GM23248 (cell line): Measurements from ENCODE around the gene INPP5D. TPM values are rescaled to one million over a fixed set of nuclear protein-coding genes. Genes with fewer than 3 reads are reported as not detected.

Experiments used
- DNase-seq: peaks from one replicate; pipeline ENCODE4 v3.0.0-alpha.2; 2015
- H2AFZ ChIP-seq: fragments of 200-600 bp; sonication (generic); 2 replicates; pipeline ENCODE4 v1.6.1; 2016; ENCODE audit warnings: antibody characterized with exemption
- H3F3A ChIP-seq: fragments of 200-600 bp; sonication (generic); 2 replicates; pipeline ENCODE4 v1.6.1; 2016; ENCODE audit warnings: mild to moderate bottlenecking, antibody characterized with exemption, mixed run types; ENCODE audit not compliant: insufficient read depth
- H3K27ac ChIP-seq: fragments of 200-600 bp; sonication (generic); 2 replicates; pipeline ENCODE4 v1.5.1; 2016; ENCODE audit warnings: mild to moderate bottlenecking
- H3K27me3 ChIP-seq: fragments of 200-600 bp; sonication (generic); replicated peaks from 2 replicates; pipeline ENCODE4 v1.6.1; 2016; ENCODE audit warnings: mild to moderate bottlenecking; ENCODE audit not compliant: insufficient read depth
- H3K36me3 ChIP-seq: fragments of 200-600 bp; sonication (generic); 2 replicates; pipeline ENCODE4 v1.6.1; 2016; ENCODE audit warnings: low read depth, mild to moderate bottlenecking
- H3K4me1 ChIP-seq: fragments of 200-600 bp; sonication (generic); 2 replicates; pipeline ENCODE4 v1.6.1; 2016; ENCODE audit warnings: mild to moderate bottlenecking; ENCODE audit not compliant: insufficient read depth
- H3K4me2 ChIP-seq: fragments of 200-600 bp; sonication (generic); one replicate; pipeline ENCODE4 v1.6.1; 2016; ENCODE audit warnings: mild to moderate bottlenecking; ENCODE audit not compliant: unreplicated experiment
- H3K4me3 ChIP-seq: fragments of 200-600 bp; sonication (generic); 2 replicates; pipeline ENCODE4 v1.5.1; 2016; ENCODE audit warnings: mild to moderate bottlenecking
- H3K79me2 ChIP-seq: fragments of 200-600 bp; sonication (generic); 2 replicates; pipeline ENCODE4 v1.6.1; 2016; ENCODE audit warnings: mild to moderate bottlenecking; ENCODE audit not compliant: insufficient read depth
- H3K9ac ChIP-seq: fragments of 200-600 bp; sonication (generic); 2 replicates; pipeline ENCODE4 v1.6.1; 2016; ENCODE audit warnings: mild to moderate bottlenecking
- H3K9me2 ChIP-seq: fragments of 200-600 bp; sonication (generic); 2 replicates; pipeline ENCODE4 v1.6.1; 2016; ENCODE audit warnings: mixed run types, mild to moderate bottlenecking, moderate library complexity; ENCODE audit not compliant: insufficient read depth
- H3K9me3 ChIP-seq: fragments of 200-600 bp; sonication (generic); one replicate; pipeline ENCODE4 v1.6.1; 2017; ENCODE audit warnings: low read depth
- H4K20me1 ChIP-seq: fragments of 200-600 bp; sonication (generic); 2 replicates; pipeline ENCODE4 v1.6.0; 2016; ENCODE audit not compliant: insufficient read depth
- EZH2 ChIP-seq: fragments of 200-600 bp; sonication (generic); IDR thresholded peaks from 2 replicates; pipeline ENCODE4 v1.6.1; 2018; ENCODE audit warnings: antibody characterized with exemption, mild to moderate bottlenecking; ENCODE audit not compliant: insufficient read depth, poor library complexity, severe bottlenecking
- EZH2phosphoT487 ChIP-seq: fragments of 200-600 bp; sonication (generic); IDR thresholded peaks from 2 replicates; pipeline ENCODE4 v1.6.1; 2018; ENCODE audit warnings: antibody characterized with exemption, moderate library complexity, mild to moderate bottlenecking, low read depth; ENCODE audit not compliant: insufficient read depth
- WGBS, 2 experiments: methylation state at CpG; one replicate each; pipeline ENCODE4 v1.1.6; 2015 to 2017; ENCODE audit warnings: low lambda C conversion rate in 2 of 2, low coverage in 1 of 2; ENCODE audit errors: missing lambda C conversion rate in 2 of 2; 5-methylcytosine and 5-hydroxymethylcytosine counted together
- in situ Hi-C: fragments of 300-500 bp; cut with MboI; formaldehyde crosslinking; loops from 2 replicates; pipeline ENCODE4 v1.15.0; 2020
- polyA plus RNA-seq: library from polyadenylated mRNA; unstranded; fragments of >200 nt; fragmentation: Nextera tagmentation; extraction: Ambion mirVana; gene quantifications from 2 replicates; pipeline ENCODE4 v1.2.1, GENCODE V29; 2016
- total RNA-seq: library from RNA; depleted of rRNA; stranded (reverse); fragments of >200 nt; shearing (Covaris generic); gene quantifications from 2 replicates; pipeline ENCODE4 v1.2.3, GENCODE V29; 2014

Gene INPP5D
- total and polyA plus RNA-seq, 2 experiments from 2014 or later, result 0.23 TPM; not detected in 1

- in situ Hi-C loops, result no loop called here
- H3K4me2 ChIP-seq, result no peak overlapping the region
- TF ChIP-seq EZH2phosphoT487 (no peak), EZH2 (no peak)
- peaks cover 26% of the 10 kb centered on the region; the same call in 1 of the 2 replicates for H3K27me3 ChIP-seq
- H3K27ac ChIP-seq, result no peak overlapping the region
- DNase-seq, result no peak
- no peaks in the 10 kb centered on the region for H4K20me1 ChIP-seq
- no peaks in the 10 kb centered on the region for H3K9me2 ChIP-seq
- H3K36me3 ChIP-seq, result no peaks in the 10 kb centered on the region
- no peaks in the 10 kb centered on the region for H3K79me2 ChIP-seq
- no peaks in the 10 kb centered on the region for H3K9me3 ChIP-seq
- 49 to 55% methylated on average over 7 to 8 of the region's 8 CpGs for WGBS, 2 experiments
- peaks cover 4% of the 10 kb centered on the region; the same call in 1 of the 2 replicates for H3K4me1 ChIP-seq
- no peak overlapping the region for H2AFZ ChIP-seq
- H3F3A ChIP-seq, result no peaks in the 10 kb centered on the region
- no peak overlapping the region for H3K4me3 ChIP-seq
- H3K9ac ChIP-seq, result no peak overlapping the region
Measured at GRCh38 chr2:233088972-233089345, 28.8 kb downstream of the INPP5D start.

- Histone ChIP-seq H2AFZ (no peak overlapping the region), H3K27ac (no peak overlapping the region), H3K4me3 (no peak overlapping the region), H3K9me2 (no peaks in the 10 kb centered on the region), H4K20me1 (no peaks in the 10 kb centered on the region), H3K9ac (no peak overlapping the region), H3K79me2 (no peaks in the 10 kb centered on the region), H3K36me3 (no peaks in the 10 kb centered on the region), H3K27me3 (peaks cover 25% of the 10 kb centered on the region; the same call in 1 of the 2 replicates), H3K9me3 (no peaks in the 10 kb centered on the region), H3K4me1 (peaks cover 4% of the 10 kb centered on the region; the same call in 1 of the 2 replicates), H3F3A (no peaks in the 10 kb centered on the region), H3K4me2 (no peak overlapping the region)
- no peak for DNase-seq
- in situ Hi-C loops, result no loop called here
- TF ChIP-seq EZH2, result no peak
- no peak for TF ChIP-seq EZH2phosphoT487
- 78 to 79% methylated on average over 11 of the region's 11 CpGs for WGBS, 2 experiments
Measured at GRCh38 chr2:233089851-233090250, 29.7 kb downstream of the INPP5D start.

DNA sequence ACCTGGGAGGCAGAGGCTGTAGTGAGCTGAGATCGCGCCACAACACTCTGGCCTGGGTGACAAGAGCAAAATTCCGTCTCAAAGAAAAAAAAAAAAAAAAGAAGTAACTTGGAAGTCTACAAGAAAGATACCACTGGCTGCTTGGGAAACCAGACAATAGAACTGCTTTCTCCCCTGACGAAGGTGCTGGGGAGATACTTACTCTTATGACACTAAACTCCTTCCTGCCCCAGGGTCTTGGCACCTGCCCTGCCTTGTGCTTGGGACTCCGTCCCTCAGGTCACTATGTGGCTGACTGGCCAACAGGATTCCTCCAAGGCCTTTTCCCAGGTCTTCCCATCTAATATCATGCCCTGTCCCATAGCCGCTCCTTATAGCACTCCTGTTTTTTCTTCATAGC lies 30.7 kb downstream of the INPP5D start:
- TF ChIP-seq EZH2, result no peak
- no peak for TF ChIP-seq EZH2phosphoT487
- Histone ChIP-seq H3K4me3 (no peak overlapping the region), H3K27me3 (peaks cover 21% of the 10 kb centered on the region; the same call in 1 of the 2 replicates)

GRCh38 chr2:233091595-233092375 lies 31.6 kb downstream of the INPP5D start:
- Histone ChIP-seq H3K4me2 (no peak overlapping the region), H3K4me3 (no peak overlapping the region), H3K4me1 (peaks cover 2% of the 10 kb centered on the region; the same call in 1 of the 2 replicates), H3K79me2 (no peaks in the 10 kb centered on the region), H3K27me3 (peaks cover 25% of the 10 kb centered on the region), H3F3A (no peaks in the 10 kb centered on the region), H3K9me3 (no peaks in the 10 kb centered on the region), H2AFZ (no peak overlapping the region), H4K20me1 (no peaks in the 10 kb centered on the region), H3K9me2 (no peaks in the 10 kb centered on the region), H3K9ac (no peak overlapping the region), H3K27ac (no peak overlapping the region), H3K36me3 (no peaks in the 10 kb centered on the region)
- WGBS, 2 experiments, result 66 to 68% methylated on average over 16 to 18 of the region's 18 CpGs
- in situ Hi-C loops, result no loop called here
- TF ChIP-seq EZH2phosphoT487 (no peak), EZH2 (no peak)
- DNase-seq, result no peak

More for the DNA sequence above, 30.7 kb downstream of the INPP5D start:
- Histone ChIP-seq H4K20me1 (no peaks in the 10 kb centered on the region), H3K4me2 (no peak overlapping the region), H3K9me2 (no peaks in the 10 kb centered on the region), H2AFZ (no peak overlapping the region), H3F3A (no peaks in the 10 kb centered on the region), H3K9ac (no peak overlapping the region), H3K27ac (no peak overlapping the region), H3K4me1 (peaks cover 4% of the 10 kb centered on the region; the same call in 1 of the 2 replicates), H3K36me3 (no peaks in the 10 kb centered on the region), H3K79me2 (no peaks in the 10 kb centered on the region), H3K9me3 (no peaks in the 10 kb centered on the region)
- in situ Hi-C loops, result no loop called here
- 59 to 64% methylated on average over 6 of the region's 6 CpGs for WGBS, 2 experiments
- no peak for DNase-seq
